ENCODE results near the gene IDH3B.

IDH3B gene

GRCh38 chr20:2656471-2657117, 7.4 kb downstream of the IDH3B start:
- H3K4me3 ChIP-seq (ENCODE audit: low read depth, low read length) = no peak overlapping the region
- TF ChIP-seq CTCF (IDR thresholded peaks at IDR 0.05; ENCODE audit: borderline replicate concordance, insufficient read depth, low read depth, low read length) = no peak

- H3K4me3 ChIP-seq (ENCODE audit: low read depth, low read length) = no peak overlapping the region
- TF ChIP-seq CTCF (IDR thresholded peaks at IDR 0.05; ENCODE audit: borderline replicate concordance, insufficient read depth, low read depth, low read length) = no peak
Observed at GRCh38 chr20:2655331-2656116, 8.5 kb downstream of the IDH3B start.

GRCh38 chr20:2654831-2655230, 9.2 kb downstream of the IDH3B start:
- no peak overlapping the region for H3K4me3 ChIP-seq (ENCODE audit: low read depth, low read length)
- TF ChIP-seq CTCF (IDR thresholded peaks at IDR 0.05; ENCODE audit: borderline replicate concordance, insufficient read depth, low read depth, low read length) = no peak

GRCh38 chr20:2654384-2654822, 9.6 kb downstream of the IDH3B start:
- TF ChIP-seq CTCF (IDR thresholded peaks at IDR 0.05; ENCODE audit: borderline replicate concordance, insufficient read depth, low read depth, low read length) = no peak
- peak overlapping the region; percentile 90 for H3K4me3 ChIP-seq (ENCODE audit: low read depth, low read length)

- H3K4me3 ChIP-seq (ENCODE audit: low read depth, low read length) = peak overlapping the region; percentile 90
- TF ChIP-seq CTCF (IDR thresholded peaks at IDR 0.05; ENCODE audit: borderline replicate concordance, insufficient read depth, low read depth, low read length) = no peak
Observed at GRCh38 chr20:2653556-2654383, 10.2 kb downstream of the IDH3B start.

GRCh38 chr20:2652724-2653555, 11.1 kb downstream of the IDH3B start:
- H3K4me3 ChIP-seq (ENCODE audit: low read depth, low read length) = peak overlapping the region; percentile 90
- no peak for TF ChIP-seq CTCF (IDR thresholded peaks at IDR 0.05; ENCODE audit: borderline replicate concordance, insufficient read depth, low read depth, low read length)

Measured in GM12875 (cell line).